Tibial artery (tissue), 4 donors: Measurements from ENCODE around the gene CATSPER3.
A peak's percentile ranks its signal among the peaks of the same experiment; 100 is the strongest.

ENCODE experiments used
- DNase-seq, 2 donors: peaks; one replicate each; pipeline ENCODE4 v3.0.0-alpha.2; 2019
- H3K27ac ChIP-seq, 2 donors: fragments of 200-600 bp; sonication (generic) in 1 of 2; 1 replicate in 1 of 2; 2 replicates in 1 of 2; pipeline ENCODE4 v1.5.1; 2018 to 2019; ENCODE audit warnings: mild to moderate bottlenecking in 1 of 2
- H3K27me3 ChIP-seq, 2 donors: fragments of 200-600 bp; sonication (generic) in 1 of 2; one replicate each; pipeline versions ENCODE4 v1.5.1 to v1.6.0; 2016 to 2019
- H3K36me3 ChIP-seq, 3 donors: fragments of 200-600 bp; sonication (generic) in 2 of 3; one replicate each; pipeline ENCODE4 v1.5.1; 2016 to 2019; ENCODE audit warnings: mild to moderate bottlenecking in 2 of 3
- H3K4me1 ChIP-seq, 4 donors: fragments of 200-600 bp; sonication (generic) in 2 of 4; 1 replicate in 3 of 4; 2 replicates in 1 of 4; pipeline ENCODE4 v1.5.1; 2016 to 2019
- H3K4me3 ChIP-seq, 2 donors: fragments of 200-600 bp; sonication (generic) in 1 of 2; 1 replicate in 1 of 2; 2 replicates in 1 of 2; pipeline ENCODE4 v1.5.1; 2018 to 2019; ENCODE audit warnings: mild to moderate bottlenecking in 2 of 2
- H3K9me3 ChIP-seq, 3 donors: fragments of 200-600 bp; sonication (generic) in 1 of 3; one replicate each; pipeline ENCODE4 v1.5.1; 2016 to 2019
- CTCF ChIP-seq, 2 experiments: fragments of 200-600 bp in 1 of 2; fragments of 450-650 bp in 1 of 2; IDR thresholded peaks; one replicate each; pipeline ENCODE4 v1.5.1; 2017 to 2019; ENCODE audit warnings: antibody characterized with exemption in 2 of 2, mild to moderate bottlenecking in 1 of 2, moderate library complexity in 1 of 2
- intact Hi-C: fragments of 100-400 bp; cut with DNase I; formaldehyde crosslinking; loops from one replicate; pipeline ENCODE4 v1.15.0; 2023; ENCODE audit warnings: low total_unique reads

Gene CATSPER3

GRCh38 chr5:135039271-135040033, 71.7 kb downstream of the CATSPER3 start:
- H3K27me3 ChIP-seq, result peaks cover 0 to 48% of the 10 kb centered on the region in 2 donors

GRCh38 chr5:135040034-135040332, 72.3 kb downstream of the CATSPER3 start:
- DNase-seq, result no peak
- Histone ChIP-seq H3K4me3 (peak overlapping the region; percentile 45 to 48), H3K9me3 (no peaks in the 10 kb centered on the region), H3K36me3 (no peaks in the 10 kb centered on the region), H3K4me1 (peaks cover 0 to 20% (median 16%) of the 10 kb centered on the region in 4 donors), H3K27ac (no peak overlapping the region), H3K27me3 (peaks cover 0 to 51% of the 10 kb centered on the region in 2 donors)
- intact Hi-C loops, result no loop called here
- TF ChIP-seq CTCF (IDR thresholded peaks at IDR 0.05), result no peak

More at GRCh38 chr5:135039271-135040033, 71.7 kb downstream of the CATSPER3 start:
- peaks cover 0 to 25% (median 20%) of the 10 kb centered on the region in 4 donors for H3K4me1 ChIP-seq
- H3K4me3 ChIP-seq, result peak overlapping the region; percentile 45 to 48
- no peak for TF ChIP-seq CTCF (IDR thresholded peaks at IDR 0.05)
- H3K36me3 ChIP-seq, result no peaks in the 10 kb centered on the region
- intact Hi-C loops, result loop anchor here (10.0 kb wide), 2 partner anchors 135 to 155 kb away; partner anchors contain the start of gene PCBD2
- no peaks in the 10 kb centered on the region for H3K9me3 ChIP-seq
- H3K27ac ChIP-seq, result peak overlapping the region in 1 of 2 donors; percentile 14
- no peak for DNase-seq

- intact Hi-C loops, result no loop called here
- H3K4me3 ChIP-seq, result no peak overlapping the region
- H3K27me3 ChIP-seq, result peaks cover 0 to 48% of the 10 kb centered on the region in 2 donors
- TF ChIP-seq CTCF (IDR thresholded peaks at IDR 0.05), result no peak
- no peaks in the 10 kb centered on the region for H3K36me3 ChIP-seq
- H3K27ac ChIP-seq, result no peak overlapping the region
- peaks cover 0 to 20% (median 15%) of the 10 kb centered on the region in 4 donors for H3K4me1 ChIP-seq
- H3K9me3 ChIP-seq, result no peaks in the 10 kb centered on the region
- DNase-seq, result no peak
Measured at GRCh38 chr5:135040333-135041144, 72.8 kb downstream of the CATSPER3 start.

- intact Hi-C loops, result no loop called here
- Histone ChIP-seq H3K27me3 (peaks cover 0 to 52% of the 10 kb centered on the region in 2 donors), H3K4me3 (no peak overlapping the region), H3K36me3 (no peaks in the 10 kb centered on the region), H3K4me1 (peaks cover 0 to 20% (median 15%) of the 10 kb centered on the region in 4 donors), H3K27ac (no peak overlapping the region), H3K9me3 (no peaks in the 10 kb centered on the region)
- no peak for DNase-seq
- no peak for TF ChIP-seq CTCF (IDR thresholded peaks at IDR 0.05)
Measured at GRCh38 chr5:135041145-135041587, 73.5 kb downstream of the CATSPER3 start.

- intact Hi-C loops, result no loop called here
- peaks cover 0 to 51% of the 10 kb centered on the region in 2 donors for H3K27me3 ChIP-seq
Measured at GRCh38 chr5:135041726-135042125, 74.0 kb downstream of the CATSPER3 start.

More at GRCh38 chr5:135041726-135042125, 74.0 kb downstream of the CATSPER3 start:
- H3K36me3 ChIP-seq, result no peaks in the 10 kb centered on the region
- H3K4me1 ChIP-seq, result peaks cover 0 to 20% (median 15%) of the 10 kb centered on the region in 4 donors
- H3K27ac ChIP-seq, result no peak overlapping the region
- no peaks in the 10 kb centered on the region for H3K9me3 ChIP-seq
- DNase-seq, result no peak
- no peak for TF ChIP-seq CTCF (IDR thresholded peaks at IDR 0.05)
- H3K4me3 ChIP-seq, result no peak overlapping the region
